ENCODE measurements around the gene COG5.

DNA sequence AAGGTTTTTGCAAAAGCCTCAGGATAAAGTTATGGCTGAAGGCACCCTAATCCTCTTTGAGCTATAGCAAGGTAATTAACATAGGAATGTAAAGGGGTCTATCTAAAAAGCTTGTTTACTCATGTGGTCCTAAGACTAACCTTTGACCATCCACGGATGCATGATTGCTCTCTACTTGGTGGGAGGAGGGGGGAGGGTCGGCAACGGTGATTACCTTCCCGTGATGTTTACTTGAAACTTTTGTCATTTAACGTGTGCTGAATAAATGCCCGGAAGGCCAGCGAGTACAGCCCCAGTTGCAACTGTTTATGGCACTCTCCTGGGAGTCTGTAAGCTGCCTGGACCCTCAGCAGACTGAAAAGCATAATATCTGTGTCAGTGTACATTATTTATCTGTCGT, 172.8 kb downstream of the COG5 start:
- TF ChIP-seq CTCF (IDR thresholded peaks at IDR 0.05 in 4 of 5, conservative IDR thresholded peaks at IDR 0.05 in 1 of 5) = no peak
- no peak for TF ChIP-seq POLR2A (IDR thresholded peaks at IDR 0.05)
